ENCODE results near the gene IFITM1. TPM values are rescaled to one million over a fixed set of nuclear protein-coding genes. Genes with fewer than 3 reads are reported as not detected.
"Not testable (repeated sequence)": the region's sequence is repeated elsewhere in the genome, so short reads cannot be mapped to it uniquely, and the experiment has no call there.

Gene IFITM1
- total and polyA plus RNA-seq, 2 of the 13 experiments (the other 11 are each of a cell fraction or from before 2014, with no cell fraction given) = 0.38 to 11.1 TPM

GRCh38 chr11:285894-286220 is 28.0 kb upstream of the IFITM1 start (continued):
- no peak for TF ChIP-seq MTA3 (CRISPR knock-in tag; IDR thresholded peaks at IDR 0.05)
- TF ChIP-seq AKNA (CRISPR knock-in tag; IDR thresholded peaks at IDR 0.05; ENCODE audit: borderline replicate concordance) = no peak

GRCh38 chr11:286977-287820 is 26.6 kb upstream of the IFITM1 start:
- Histone ChIP-seq H3K4me2 (ENCODE audit: low read depth, low read length) (peak overlapping the region; percentile 95; the same call in 1 of the 2 replicates), H3K4me1 (ENCODE audit: insufficient read depth, low read length) (peaks cover 41% of the 10 kb centered on the region), H3K27me3 (ENCODE audit: control insufficient read depth in 1 of 2, insufficient read depth in 2 of 2, low read length in 2 of 2) (peaks cover 8 to 58% of the 10 kb centered on the region in 2 experiments; a peak in 4 of 5 replicates)
- FAIRE-seq; H3K27ac ChIP-seq (ENCODE audit: extremely low read length, insufficient read depth, low read length); ATAC-seq; H3K4me3 ChIP-seq (replicated peaks in 1 of 3; ENCODE audit: insufficient read depth in 1 of 3, low read depth in 2 of 3, low read length in 3 of 3); POLR2A ChIA-PET; DNase-seq (ENCODE audit: low spot score); H3K9ac ChIP-seq (ENCODE audit: insufficient read depth, low read depth, low read length); BruUV-seq (replicated peaks); H3K79me2 ChIP-seq (ENCODE audit: insufficient read depth, low read length); in situ Hi-C loops (cut with HindIII; ENCODE audit: extremely low pct_ligation_motif_present, low pct_unique_long_range_greater_than_20kb); CTCF ChIA-PET (ENCODE audit: low intra/inter-chr PET ratio, low total read pairs); H3K9me3 ChIP-seq (ENCODE audit: low read length); intact Hi-C loops (cut with micrococcal nuclease; ENCODE audit: unreplicated experiment); H3K36me3 ChIP-seq (replicated peaks in 1 of 2; ENCODE audit: control insufficient read depth in 1 of 2, insufficient read depth in 2 of 2, low read length in 2 of 2); H2AFZ ChIP-seq (ENCODE audit: low read length); H4K20me1 ChIP-seq (ENCODE audit: insufficient read depth, low read length): not testable (repeated sequence)
- 81% methylated on average over 27 of the region's 27 CpGs for WGBS (ENCODE audit: low lambda C conversion rate)
- 0 out of 2 replicates have a peak, but pooled peaks have one; percentile 49 for TF ChIP-seq PCBP1 (IDR thresholded peaks at IDR 0.05; ENCODE audit: borderline replicate concordance, low read depth, low read length)
